Epithelial cell of esophagus (primary cell): Measurements from ENCODE around the gene SLC28A3.
"Not testable (repeated sequence)": the region's sequence is repeated elsewhere in the genome, so short reads cannot be mapped to it uniquely, and the experiment has no call there.

ENCODE experiments used
- DNase-seq: peaks from one replicate; pipeline ENCODE4 v3.0.0; 2010; ENCODE audit warnings: low read depth
- H3K4me3 ChIP-seq: 2 replicates; pipeline ENCODE4 v1.5.1; 2011; ENCODE audit warnings: mild to moderate bottlenecking, low read length, control low read depth
- CTCF ChIP-seq: IDR thresholded peaks from 2 replicates; pipeline ENCODE4 v1.5.1; 2011; ENCODE audit warnings: low read depth, mild to moderate bottlenecking, low read length, control low read depth, inconsistent platforms; ENCODE audit not compliant: insufficient read depth; ENCODE audit errors: missing control alignments

Gene SLC28A3

GRCh38 chr9:84368601-84369000 lies 28.0 kb upstream of the SLC28A3 start:
- DNase-seq, result no peak
- no peak for TF ChIP-seq CTCF
- no peak overlapping the region for H3K4me3 ChIP-seq

DNA sequence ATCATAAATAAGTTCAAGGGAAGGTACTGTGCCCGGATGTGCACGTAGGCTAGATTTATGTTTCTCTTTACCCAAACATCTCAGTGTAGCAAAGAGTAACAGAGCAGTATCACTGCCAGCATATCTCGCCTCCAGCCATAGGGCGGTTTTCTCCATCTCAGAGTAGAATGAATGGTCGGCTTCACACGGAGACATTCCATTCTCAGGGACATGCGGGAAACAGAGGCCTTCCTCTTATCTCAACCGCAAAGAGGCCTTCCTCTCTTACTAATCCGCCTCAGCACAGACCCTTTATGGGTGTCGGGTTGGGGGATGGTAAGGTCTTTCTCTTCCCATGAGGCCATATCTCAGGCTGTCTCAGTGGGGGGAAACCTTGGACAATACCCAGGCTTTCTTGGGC lies 27.2 kb upstream of the SLC28A3 start:
- H3K4me3 ChIP-seq, DNase-seq: not testable (repeated sequence)

- DNase-seq, result peak; percentile 16
- H3K4me3 ChIP-seq, result no peak overlapping the region
- TF ChIP-seq CTCF, result no peak
Measured at GRCh38 chr9:84366683-84367082, 26.1 kb upstream of the SLC28A3 start.

GRCh38 chr9:84364894-84365490 lies 24.4 kb upstream of the SLC28A3 start:
- not testable (repeated sequence) for DNase-seq, H3K4me3 ChIP-seq

- DNase-seq, result no peak
- no peak for TF ChIP-seq CTCF
- no peak overlapping the region for H3K4me3 ChIP-seq
Measured at GRCh38 chr9:84361645-84362044, 21.1 kb upstream of the SLC28A3 start.

GRCh38 chr9:84357275-84357674 lies 16.7 kb upstream of the SLC28A3 start:
- TF ChIP-seq CTCF, result no peak
- peak; percentile 53 for DNase-seq
- no peak overlapping the region for H3K4me3 ChIP-seq

GRCh38 chr9:84354035-84354434 lies 13.5 kb upstream of the SLC28A3 start:
- no peak for TF ChIP-seq CTCF
- no peak overlapping the region for H3K4me3 ChIP-seq
- DNase-seq, result no peak

DNA sequence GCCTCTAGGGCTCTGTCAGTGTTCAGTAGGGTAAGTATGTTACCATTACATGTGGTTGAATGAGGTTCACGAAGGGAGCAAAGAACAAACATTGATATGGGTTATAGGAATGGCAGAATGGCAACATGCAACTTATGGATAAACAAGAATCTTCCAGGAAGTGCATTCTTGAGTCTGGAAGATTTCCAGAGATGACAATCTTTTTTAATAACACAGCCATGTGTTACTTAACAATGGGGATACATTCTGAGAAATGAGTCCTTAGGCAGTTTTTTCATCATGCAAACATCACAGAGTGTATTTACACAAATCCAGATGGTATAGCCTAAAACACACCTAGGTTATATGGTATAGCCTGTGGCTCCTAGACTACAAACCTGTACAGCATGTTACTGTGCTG lies 9.1 kb upstream of the SLC28A3 start:
- TF ChIP-seq CTCF, result no peak
- DNase-seq, result peak; percentile 54

More for the DNA sequence above, 9.1 kb upstream of the SLC28A3 start:
- no peak overlapping the region for H3K4me3 ChIP-seq
